ENCODE results near the gene SOX15.

DNA sequence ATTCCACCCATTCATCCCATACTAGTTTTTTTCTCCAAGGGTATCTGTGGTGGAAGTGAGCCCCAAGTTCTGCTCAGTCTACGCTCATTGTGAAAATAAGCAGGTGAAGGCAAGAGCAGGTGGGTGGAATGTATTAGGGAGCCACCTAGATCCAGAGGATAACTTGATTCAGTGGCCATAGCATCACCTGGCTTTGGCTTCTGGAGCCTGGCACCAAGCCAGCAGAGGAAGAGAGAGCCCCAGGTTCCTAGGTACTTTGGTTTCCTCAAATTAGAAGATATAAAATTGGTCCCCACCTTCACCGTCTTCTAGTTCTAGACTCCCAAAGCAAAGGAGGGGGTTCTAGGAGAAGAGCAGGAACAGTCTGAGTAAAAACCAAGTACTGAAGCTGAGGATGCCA, 20.7 kb upstream of the SOX15 start:
- no peak for TF ChIP-seq POLR2A (IDR thresholded peaks at IDR 0.05)
- TF ChIP-seq, protein P1, sequence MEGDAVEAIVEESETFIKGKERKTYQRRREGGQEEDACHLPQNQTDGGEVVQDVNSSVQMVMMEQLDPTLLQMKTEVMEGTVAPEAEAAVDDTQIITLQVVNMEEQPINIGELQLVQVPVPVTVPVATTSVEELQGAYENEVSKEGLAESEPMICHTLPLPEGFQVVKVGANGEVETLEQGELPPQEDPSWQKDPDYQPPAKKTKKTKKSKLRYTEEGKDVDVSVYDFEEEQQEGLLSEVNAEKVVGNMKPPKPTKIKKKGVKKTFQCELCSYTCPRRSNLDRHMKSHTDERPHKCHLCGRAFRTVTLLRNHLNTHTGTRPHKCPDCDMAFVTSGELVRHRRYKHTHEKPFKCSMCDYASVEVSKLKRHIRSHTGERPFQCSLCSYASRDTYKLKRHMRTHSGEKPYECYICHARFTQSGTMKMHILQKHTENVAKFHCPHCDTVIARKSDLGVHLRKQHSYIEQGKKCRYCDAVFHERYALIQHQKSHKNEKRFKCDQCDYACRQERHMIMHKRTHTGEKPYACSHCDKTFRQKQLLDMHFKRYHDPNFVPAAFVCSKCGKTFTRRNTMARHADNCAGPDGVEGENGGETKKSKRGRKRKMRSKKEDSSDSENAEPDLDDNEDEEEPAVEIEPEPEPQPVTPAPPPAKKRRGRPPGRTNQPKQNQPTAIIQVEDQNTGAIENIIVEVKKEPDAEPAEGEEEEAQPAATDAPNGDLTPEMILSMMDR (IDR thresholded peaks at IDR 0.05): no peak

Measured in thyroid gland (tissue), 4 donors.